Measurements from ENCODE around the gene TANC1.

Gene TANC1

GRCh38 chr2:158935617-158936016, 32.8 kb upstream of the TANC1 start:
- DNase-seq (ENCODE audit: insufficient read length) (no peak), FAIRE-seq (no peak)
- TF ChIP-seq POLR2AphosphoS5 (IDR thresholded peaks at IDR 0.05; ENCODE audit: low read depth, low read length) (no peak), POLR2A (IDR thresholded peaks at IDR 0.05; ENCODE audit: low read depth, low read length) (no peak), TAF1 (IDR thresholded peaks at IDR 0.05; ENCODE audit: borderline replicate concordance, low read depth, low read length) (no peak)

DNA sequence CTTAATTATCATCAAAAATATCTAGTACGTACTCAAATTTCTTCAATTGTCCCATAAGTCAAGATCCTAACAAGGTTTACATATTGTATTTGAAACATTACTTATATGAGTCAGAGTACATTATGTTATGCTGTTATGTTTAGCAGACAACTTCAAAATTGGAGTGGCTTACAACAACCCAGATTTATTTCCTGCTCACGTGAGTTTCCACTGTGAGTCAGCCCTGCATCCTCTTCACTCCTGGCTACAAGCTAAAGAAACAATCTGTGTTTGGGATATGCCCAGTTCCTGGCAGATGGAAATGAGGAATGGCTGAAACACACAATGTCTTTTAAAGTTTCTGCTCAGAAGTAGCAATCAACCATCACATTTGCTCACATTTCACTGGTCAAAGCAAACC, 31.5 kb upstream of the TANC1 start:
- DNase-seq (ENCODE audit: insufficient read length) (no peak), FAIRE-seq (no peak)
- TF ChIP-seq TAF1 (IDR thresholded peaks at IDR 0.05; ENCODE audit: borderline replicate concordance, low read depth, low read length) (no peak), POLR2AphosphoS5 (IDR thresholded peaks at IDR 0.05; ENCODE audit: low read depth, low read length) (no peak), POLR2A (IDR thresholded peaks at IDR 0.05; ENCODE audit: low read depth, low read length) (no peak)

- FAIRE-seq (no peak), DNase-seq (ENCODE audit: insufficient read length) (no peak)
- TF ChIP-seq POLR2A (IDR thresholded peaks at IDR 0.05; ENCODE audit: low read depth, low read length) (no peak), POLR2AphosphoS5 (IDR thresholded peaks at IDR 0.05; ENCODE audit: low read depth, low read length) (no peak), TAF1 (IDR thresholded peaks at IDR 0.05; ENCODE audit: borderline replicate concordance, low read depth, low read length) (no peak)
Observed at GRCh38 chr2:158940356-158940755, 28.1 kb upstream of the TANC1 start.

DNA sequence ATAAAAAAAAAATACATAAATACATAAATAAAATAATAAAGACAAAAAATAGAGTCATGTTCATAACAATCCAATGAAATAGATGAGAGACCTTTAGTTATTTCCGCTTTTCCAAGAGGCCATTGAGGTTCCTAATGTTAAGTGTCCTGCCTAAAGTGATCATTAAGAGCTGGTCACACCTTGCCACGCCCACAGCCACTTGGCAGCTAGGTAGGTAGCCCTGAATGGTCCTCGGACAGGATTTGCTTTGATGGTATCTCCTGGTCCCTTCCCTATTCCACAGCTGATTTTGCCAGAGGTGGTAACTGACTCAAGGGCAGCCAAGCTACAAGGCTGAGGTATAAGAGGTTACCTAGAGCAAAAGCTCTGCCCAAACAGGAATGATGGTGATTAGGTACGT, 24.5 kb upstream of the TANC1 start:
- FAIRE-seq (no peak), DNase-seq (ENCODE audit: insufficient read length) (no peak)
- TF ChIP-seq POLR2AphosphoS5 (IDR thresholded peaks at IDR 0.05; ENCODE audit: low read depth, low read length) = no peak
- no peak for TF ChIP-seq TAF1 (IDR thresholded peaks at IDR 0.05; ENCODE audit: borderline replicate concordance, low read depth, low read length)
- no peak for TF ChIP-seq POLR2A (IDR thresholded peaks at IDR 0.05; ENCODE audit: low read depth, low read length)

- FAIRE-seq = no peak
- no peak for DNase-seq (ENCODE audit: insufficient read length)
- no peak for TF ChIP-seq POLR2A (IDR thresholded peaks at IDR 0.05; ENCODE audit: low read depth, low read length)
- no peak for TF ChIP-seq POLR2AphosphoS5 (IDR thresholded peaks at IDR 0.05; ENCODE audit: low read depth, low read length)
- TF ChIP-seq TAF1 (IDR thresholded peaks at IDR 0.05; ENCODE audit: borderline replicate concordance, low read depth, low read length) = no peak
Observed at GRCh38 chr2:158948964-158949699, 19.3 kb upstream of the TANC1 start.

DNA sequence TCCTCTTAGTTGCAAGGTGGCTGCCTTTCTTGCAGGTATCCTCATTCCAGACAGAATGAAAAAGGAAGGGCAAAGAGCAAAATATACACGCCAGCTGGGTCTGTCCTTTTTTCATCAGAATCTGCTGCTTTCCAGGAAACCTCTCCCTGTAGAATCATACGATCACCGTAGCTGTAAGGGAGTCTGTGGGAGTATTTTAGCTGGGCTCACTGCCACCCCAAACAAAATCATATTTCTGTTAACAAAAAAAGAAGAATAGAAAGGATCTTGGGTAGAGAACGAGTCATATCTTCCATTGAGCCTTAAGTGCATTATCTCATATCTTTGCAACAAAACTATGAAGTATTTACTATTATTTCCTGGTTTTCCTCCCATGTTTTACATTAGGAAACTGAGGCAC, 15.0 kb upstream of the TANC1 start:
- no peak for DNase-seq (ENCODE audit: insufficient read length)
- TF ChIP-seq POLR2AphosphoS5 (IDR thresholded peaks at IDR 0.05; ENCODE audit: low read depth, low read length) (no peak), POLR2A (IDR thresholded peaks at IDR 0.05; ENCODE audit: low read depth, low read length) (no peak), TAF1 (IDR thresholded peaks at IDR 0.05; ENCODE audit: borderline replicate concordance, low read depth, low read length) (no peak)
- FAIRE-seq = no peak

- no peak for TF ChIP-seq POLR2A (IDR thresholded peaks at IDR 0.05; ENCODE audit: low read depth, low read length)
- TF ChIP-seq POLR2AphosphoS5 (IDR thresholded peaks at IDR 0.05; ENCODE audit: low read depth, low read length) = no peak
- no peak for TF ChIP-seq TAF1 (IDR thresholded peaks at IDR 0.05; ENCODE audit: borderline replicate concordance, low read depth, low read length)
- FAIRE-seq (no peak), DNase-seq (ENCODE audit: insufficient read length) (no peak)
Observed at GRCh38 chr2:158953926-158954763, 14.3 kb upstream of the TANC1 start.

DNA sequence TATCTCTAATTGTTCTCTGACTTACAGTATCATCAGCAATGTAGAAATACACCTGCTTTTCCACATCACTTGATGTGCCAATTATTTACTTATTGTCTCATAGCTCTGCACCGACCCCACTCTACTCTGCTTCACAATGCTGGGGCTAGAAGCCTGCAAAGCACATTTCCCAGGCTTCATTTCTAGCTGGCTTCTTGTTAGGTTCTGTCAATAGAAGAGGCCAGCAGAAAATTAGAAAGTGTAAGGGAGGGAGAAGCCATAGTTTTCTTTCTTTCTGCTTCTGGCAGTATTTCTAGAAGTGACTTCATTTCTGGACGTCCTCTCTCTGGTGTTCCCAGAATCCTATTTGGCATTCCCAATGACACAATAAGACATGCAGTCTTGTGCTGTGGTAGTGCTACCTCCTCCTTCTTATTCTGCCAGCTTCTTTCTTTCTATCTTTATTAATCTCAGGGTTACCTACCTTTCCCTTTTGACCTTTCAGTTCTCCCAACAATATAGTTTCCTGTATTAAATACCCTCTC, 12.5 kb upstream of the TANC1 start:
- no peak for FAIRE-seq
- DNase-seq (ENCODE audit: insufficient read length) = no peak
- TF ChIP-seq POLR2A (IDR thresholded peaks at IDR 0.05; ENCODE audit: low read depth, low read length) = no peak
- no peak for TF ChIP-seq POLR2AphosphoS5 (IDR thresholded peaks at IDR 0.05; ENCODE audit: low read depth, low read length)
- TF ChIP-seq TAF1 (IDR thresholded peaks at IDR 0.05; ENCODE audit: borderline replicate concordance, low read depth, low read length) = no peak

DNA sequence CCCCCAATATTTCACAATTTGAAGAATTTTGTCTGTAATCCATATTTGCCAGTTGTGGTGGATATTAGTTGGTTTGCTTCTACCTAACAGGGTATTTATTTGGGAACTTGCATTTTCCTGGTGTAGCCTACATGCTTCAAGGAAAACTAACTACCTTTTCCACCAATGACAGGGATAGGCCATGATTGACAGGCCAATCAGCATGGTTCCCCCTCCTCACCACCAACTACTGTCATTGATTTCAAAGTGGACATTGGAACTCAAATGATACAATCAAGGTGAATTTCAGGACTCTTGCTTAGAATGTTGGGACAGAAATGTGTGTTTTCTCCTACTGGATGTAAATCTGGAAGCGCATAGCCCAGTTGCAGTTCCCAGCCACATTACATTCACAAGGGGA, 10.1 kb upstream of the TANC1 start:
- TF ChIP-seq TAF1 (IDR thresholded peaks at IDR 0.05; ENCODE audit: borderline replicate concordance, low read depth, low read length) (no peak), POLR2AphosphoS5 (IDR thresholded peaks at IDR 0.05; ENCODE audit: low read depth, low read length) (no peak), POLR2A (IDR thresholded peaks at IDR 0.05; ENCODE audit: low read depth, low read length) (no peak)
- DNase-seq (ENCODE audit: insufficient read length) (no peak), FAIRE-seq (no peak)

DNA sequence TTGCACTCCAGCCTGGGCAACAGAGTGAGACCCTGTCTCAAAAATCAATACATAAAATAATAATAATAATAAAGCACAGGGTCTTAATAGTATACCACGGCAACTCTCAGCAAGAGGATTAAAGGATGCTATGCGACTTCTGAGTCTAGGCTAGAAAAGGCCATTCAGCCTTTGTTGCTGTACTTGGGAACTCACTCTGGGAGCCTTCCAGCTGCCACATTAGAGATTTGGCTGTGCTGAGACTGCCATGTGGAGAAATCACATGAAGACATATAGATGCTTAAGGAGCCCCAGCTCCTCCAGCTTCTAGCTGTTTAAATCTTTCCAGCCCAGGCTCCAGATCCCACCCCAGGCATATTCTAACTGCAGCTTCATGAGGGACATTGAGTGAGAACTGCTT, 8.2 kb upstream of the TANC1 start:
- TF ChIP-seq POLR2AphosphoS5 (IDR thresholded peaks at IDR 0.05; ENCODE audit: low read depth, low read length) (no peak), TAF1 (IDR thresholded peaks at IDR 0.05; ENCODE audit: borderline replicate concordance, low read depth, low read length) (no peak), POLR2A (IDR thresholded peaks at IDR 0.05; ENCODE audit: low read depth, low read length) (no peak)
- FAIRE-seq = no peak
- DNase-seq (ENCODE audit: insufficient read length) = no peak

- FAIRE-seq (no peak), DNase-seq (ENCODE audit: insufficient read length) (no peak)
- TF ChIP-seq POLR2A (IDR thresholded peaks at IDR 0.05; ENCODE audit: low read depth, low read length) (no peak), POLR2AphosphoS5 (IDR thresholded peaks at IDR 0.05; ENCODE audit: low read depth, low read length) (no peak), TAF1 (IDR thresholded peaks at IDR 0.05; ENCODE audit: borderline replicate concordance, low read depth, low read length) (no peak)
Observed at GRCh38 chr2:158962074-158962473, 6.4 kb upstream of the TANC1 start.

Data from GM12892 (cell line).